Neural crest cell (in vitro differentiated cells): Measurements from ENCODE around the gene IRAK3. TPM values are rescaled to one million over a fixed set of nuclear protein-coding genes. Genes with fewer than 3 reads are reported as not detected.
"Not testable (repeated sequence)": the region's sequence is repeated elsewhere in the genome, so short reads cannot be mapped to it uniquely, and the experiment has no call there.

ENCODE experiments used
- DNase-seq: peaks from one replicate; pipeline ENCODE4 v3.0.0; 2021; ENCODE audit warnings: low read depth, mixed read lengths, low spot score
- H3K27ac Mint-ChIP-seq: one replicate; pipeline ENCODE4 v1.8.0; 2021; ENCODE audit warnings: mild to moderate bottlenecking, mixed read lengths; ENCODE audit not compliant: unreplicated experiment
- H3K27me3 Mint-ChIP-seq: 2 replicates; pipeline ENCODE4 v1.8.0; 2021; ENCODE audit warnings: low read depth, mild to moderate bottlenecking, mixed read lengths
- H3K36me3 Mint-ChIP-seq: 2 replicates; pipeline ENCODE4 v1.8.0; 2021; ENCODE audit warnings: low read depth, mild to moderate bottlenecking, mixed read lengths
- H3K4me1 Mint-ChIP-seq: 2 replicates; pipeline ENCODE4 v1.8.0; 2021; ENCODE audit warnings: mixed read lengths
- H3K4me3 Mint-ChIP-seq: one replicate; pipeline ENCODE4 v1.8.0; 2021; ENCODE audit warnings: mild to moderate bottlenecking, mixed read lengths
- H3K9me3 Mint-ChIP-seq: 2 replicates; pipeline ENCODE4 v1.8.0; 2021; ENCODE audit warnings: mixed read lengths
- total RNA-seq: library from RNA; stranded (reverse); gene quantifications from 2 replicates; pipeline ENCODE4 v1.2.1, GENCODE V29; 2021
- TF ChIP-seq, protein P1 (sequence below): fragments of 200-600 bp; sonication (generic); conservative IDR thresholded peaks from 2 replicates; pipeline ENCODE4 v1.5.0; 2021; ENCODE audit warnings: antibody characterized with exemption, mild to moderate bottlenecking

Gene IRAK3
- total RNA-seq, 1 donor from 2014 or later: 0.56 TPM

DNA sequence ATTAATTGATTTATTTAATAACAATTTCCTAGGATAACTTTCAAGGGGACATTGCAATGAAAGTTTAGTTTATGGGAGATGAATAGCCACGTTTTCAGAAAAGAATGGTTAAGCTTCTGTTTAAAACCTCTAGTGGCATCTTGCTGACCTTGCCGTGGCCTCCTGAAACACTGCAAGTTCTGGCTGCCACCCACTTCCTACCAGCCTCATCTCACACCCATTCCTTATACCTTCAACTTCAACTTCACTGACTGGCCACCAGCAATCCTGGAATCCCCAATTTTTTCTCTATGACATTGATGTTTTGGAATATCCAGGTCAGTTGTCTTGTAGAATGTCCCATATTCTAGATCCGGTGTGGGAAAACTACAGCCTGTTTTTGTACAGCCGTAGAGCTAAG, 108.1 kb downstream of the IRAK3 start:
- Mint-ChIP-seq H3K4me3 (no peak overlapping the region), H3K27me3 (peaks cover 36% of the 10 kb centered on the region), H3K36me3 (no peaks in the 10 kb centered on the region), H3K9me3 (no peaks in the 10 kb centered on the region), H3K27ac (no peak overlapping the region), H3K4me1 (peaks cover 5% of the 10 kb centered on the region)
- TF ChIP-seq, protein P1, sequence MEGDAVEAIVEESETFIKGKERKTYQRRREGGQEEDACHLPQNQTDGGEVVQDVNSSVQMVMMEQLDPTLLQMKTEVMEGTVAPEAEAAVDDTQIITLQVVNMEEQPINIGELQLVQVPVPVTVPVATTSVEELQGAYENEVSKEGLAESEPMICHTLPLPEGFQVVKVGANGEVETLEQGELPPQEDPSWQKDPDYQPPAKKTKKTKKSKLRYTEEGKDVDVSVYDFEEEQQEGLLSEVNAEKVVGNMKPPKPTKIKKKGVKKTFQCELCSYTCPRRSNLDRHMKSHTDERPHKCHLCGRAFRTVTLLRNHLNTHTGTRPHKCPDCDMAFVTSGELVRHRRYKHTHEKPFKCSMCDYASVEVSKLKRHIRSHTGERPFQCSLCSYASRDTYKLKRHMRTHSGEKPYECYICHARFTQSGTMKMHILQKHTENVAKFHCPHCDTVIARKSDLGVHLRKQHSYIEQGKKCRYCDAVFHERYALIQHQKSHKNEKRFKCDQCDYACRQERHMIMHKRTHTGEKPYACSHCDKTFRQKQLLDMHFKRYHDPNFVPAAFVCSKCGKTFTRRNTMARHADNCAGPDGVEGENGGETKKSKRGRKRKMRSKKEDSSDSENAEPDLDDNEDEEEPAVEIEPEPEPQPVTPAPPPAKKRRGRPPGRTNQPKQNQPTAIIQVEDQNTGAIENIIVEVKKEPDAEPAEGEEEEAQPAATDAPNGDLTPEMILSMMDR: no peak
- DNase-seq: no peak

DNA sequence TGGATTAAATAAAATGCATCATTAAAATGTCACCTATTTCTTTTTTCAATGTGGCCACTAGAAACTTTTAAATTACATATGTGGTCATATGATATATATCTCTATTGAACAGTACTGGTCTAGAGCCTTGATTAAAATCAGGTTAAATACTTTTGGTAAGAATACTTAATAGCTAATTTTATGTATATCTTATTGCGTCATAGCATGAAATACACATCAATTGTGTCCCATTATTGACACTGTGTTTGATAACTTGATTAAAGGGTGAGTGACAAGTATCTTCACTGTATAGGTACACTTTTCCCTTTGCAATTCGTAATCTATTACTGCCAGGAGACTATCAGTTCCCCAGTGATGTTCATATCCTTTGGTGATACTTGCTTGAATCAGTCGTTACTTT, 108.9 kb downstream of the IRAK3 start:
- H3K4me3 Mint-ChIP-seq: no peak overlapping the region
- peaks cover 34% of the 10 kb centered on the region for H3K27me3 Mint-ChIP-seq
- peaks cover 13% of the 10 kb centered on the region for H3K4me1 Mint-ChIP-seq
- TF ChIP-seq, protein P1: no peak
- H3K9me3 Mint-ChIP-seq: no peaks in the 10 kb centered on the region
- no peak for DNase-seq
- H3K36me3 Mint-ChIP-seq: no peaks in the 10 kb centered on the region
- H3K27ac Mint-ChIP-seq: no peak overlapping the region

DNA sequence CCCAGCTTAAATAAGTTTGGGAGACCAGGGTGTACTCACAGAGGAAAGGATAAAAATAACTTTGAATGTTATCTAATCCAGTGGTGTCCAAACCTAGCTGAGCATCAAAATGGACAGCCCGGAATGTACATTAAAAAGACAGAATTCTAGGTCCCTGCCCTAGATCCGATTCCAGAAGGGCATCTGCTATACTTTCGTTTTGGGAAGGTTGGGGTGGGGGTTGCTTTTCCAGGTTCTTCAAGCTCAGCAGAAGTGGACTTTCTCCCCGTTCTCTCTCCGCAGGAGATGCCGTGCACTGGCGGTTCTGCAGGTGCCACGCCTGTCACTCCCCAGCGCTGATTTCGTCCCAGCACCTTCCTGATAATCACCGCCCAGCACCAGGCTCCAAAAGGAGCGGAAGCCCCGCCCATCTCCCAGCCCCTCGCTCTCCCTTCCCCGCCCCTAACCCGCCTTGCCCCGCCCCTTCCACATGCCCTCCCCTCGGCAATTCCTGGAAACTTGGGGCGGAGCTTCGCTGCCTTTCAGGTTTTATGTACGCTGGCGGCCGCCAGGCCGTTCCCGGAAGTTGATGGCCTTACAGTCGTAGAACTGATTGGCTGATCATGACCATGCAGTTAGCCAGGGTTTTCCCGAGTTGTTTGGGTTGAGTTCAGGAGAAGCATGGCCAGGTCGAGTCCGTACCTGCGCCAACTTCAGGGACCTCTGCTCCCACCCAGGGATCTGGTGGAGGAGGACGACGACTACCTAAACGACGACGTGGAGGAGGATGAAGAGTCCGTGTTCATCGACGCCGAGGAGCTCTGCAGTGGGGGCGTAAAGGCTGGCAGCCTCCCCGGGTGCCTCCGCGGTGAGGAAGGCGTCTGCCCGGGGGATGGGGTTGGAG, 113.2 kb downstream of the IRAK3 start, which contains the start of gene HELB:
TSS of gene HELB (plus strand) at position 550 of the 883 bp plus-strand sequence. CDS start at position 661, 111 bp downstream.
- peak within 1 kb of the TSS; percentile 98 for H3K27ac Mint-ChIP-seq
- DNase-seq: peak; percentile 94
- peak within 1 kb of the TSS; percentile 98 for H3K4me3 Mint-ChIP-seq
- H3K9me3 Mint-ChIP-seq: no peaks in the 10 kb centered on the region
- TF ChIP-seq, protein P1: no peak
- H3K4me1 Mint-ChIP-seq: peaks cover 17% of the 10 kb centered on the region
- H3K36me3 Mint-ChIP-seq: no peaks in the 10 kb centered on the region
- H3K27me3 Mint-ChIP-seq: peaks cover 32% of the 10 kb centered on the region

DNA sequence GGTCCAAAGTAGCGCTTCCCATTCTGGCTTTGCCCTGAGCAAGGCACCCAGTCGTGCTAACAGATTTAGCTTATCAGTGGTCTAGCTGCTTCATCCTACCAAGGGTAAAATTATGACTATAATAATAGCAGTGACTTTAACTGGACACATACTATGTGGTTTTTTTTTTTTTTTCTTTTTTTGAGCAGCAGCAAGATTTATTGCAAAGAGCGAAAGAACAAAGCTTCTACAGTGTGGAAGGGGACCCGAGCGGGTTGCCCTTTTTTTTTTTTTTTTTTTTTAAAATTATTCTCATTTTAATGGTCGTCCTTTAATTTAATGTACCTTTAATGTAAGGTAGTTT, 113.8 kb downstream of the IRAK3 start:
- TF ChIP-seq, protein P1: no peak

DNA sequence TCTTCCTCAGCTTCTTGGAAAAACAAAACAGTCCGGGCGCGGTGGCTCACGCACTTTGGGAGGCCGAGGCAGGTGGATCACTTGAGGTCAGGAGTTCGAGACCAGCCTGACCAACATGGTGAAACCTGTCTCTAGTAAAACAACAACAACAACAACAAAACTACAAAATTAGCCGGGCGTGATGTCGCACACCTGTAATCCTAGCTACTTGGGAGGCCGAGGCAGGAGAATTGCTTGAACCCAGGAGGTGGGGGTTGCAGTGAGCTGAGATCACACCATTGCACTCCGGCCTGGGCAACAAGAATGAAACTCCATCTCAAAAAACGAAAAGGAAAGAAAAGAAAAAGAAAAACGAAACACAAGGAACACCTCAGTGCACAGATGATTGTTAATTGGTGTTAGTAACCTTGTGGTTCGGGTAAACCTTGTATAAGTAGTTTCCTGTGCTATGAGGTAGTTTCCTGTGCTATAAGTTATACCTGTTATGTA, 114.3 kb downstream of the IRAK3 start:
- H3K36me3 Mint-ChIP-seq, H3K9me3 Mint-ChIP-seq, H3K27ac Mint-ChIP-seq, DNase-seq: not testable (repeated sequence)
- H3K4me3 Mint-ChIP-seq: peak overlapping the region; percentile 98
- H3K4me1 Mint-ChIP-seq: peaks cover 17% of the 10 kb centered on the region
- H3K27me3 Mint-ChIP-seq: peaks cover 28% of the 10 kb centered on the region

More for the DNA sequence above, 113.8 kb downstream of the IRAK3 start:
- peaks cover 28% of the 10 kb centered on the region for H3K27me3 Mint-ChIP-seq
- peak overlapping the region; percentile 98 for H3K27ac Mint-ChIP-seq
- H3K4me1 Mint-ChIP-seq: peaks cover 17% of the 10 kb centered on the region
- H3K4me3 Mint-ChIP-seq: peak overlapping the region; percentile 98
- DNase-seq: no peak
- H3K9me3 Mint-ChIP-seq: no peaks in the 10 kb centered on the region
- H3K36me3 Mint-ChIP-seq: no peaks in the 10 kb centered on the region

Other genes starting within 250 kb of the IRAK3 start
- gene LLPH, start 58.5 kb upstream of the IRAK3 start, total RNA-seq: 24.9 and 26.2 TPM in 2 replicates
- 22.2 and 27.2 TPM in 2 replicates for gene TMBIM4, start 19.2 kb upstream of the IRAK3 start, total RNA-seq
- gene HELB, start 113.3 kb downstream of the IRAK3 start, total RNA-seq: 4.5 and 4.6 TPM in 2 replicates